ENCODE data around the gene DACH1. TPM values are rescaled to one million over a fixed set of nuclear protein-coding genes. Genes with fewer than 3 reads are reported as not detected.

The DACH1 gene
- total and polyA plus RNA-seq, 2 of the 8 experiments (the other 6 are each of a cell fraction or from before 2014, with no cell fraction given), result 0.12 to 0.67 TPM

GRCh38 chr13:71864094-71864985 lies 2.7 kb downstream of the DACH1 start (continued):
- no peak for TF ChIP-seq SRF (IDR thresholded peaks at IDR 0.05; ENCODE audit: low read depth, low read length)
- no peak for TF ChIP-seq ZNF274 (IDR thresholded peaks at IDR 0.05; ENCODE audit: borderline replicate concordance, extremely low read depth, low read length)
- TF ChIP-seq CEBPB (IDR thresholded peaks at IDR 0.05; ENCODE audit: low read depth, low read length), result no peak
- TF ChIP-seq BCL11A (IDR thresholded peaks at IDR 0.05; ENCODE audit: low read depth in 2 of 2, low read length in 2 of 2), result no peak
- peak; percentile 4 for TF ChIP-seq CTBP2 (IDR thresholded peaks at IDR 0.05; ENCODE audit: borderline replicate concordance, insufficient read depth, insufficient read length, low read length)
- no peak for TF ChIP-seq SIRT6 (IDR thresholded peaks at IDR 0.05; ENCODE audit: low read length)
- TF ChIP-seq RXRA (IDR thresholded peaks at IDR 0.05; ENCODE audit: insufficient read depth, low read depth, low read length), result no peak
- TF ChIP-seq RFX5 (IDR thresholded peaks at IDR 0.05; ENCODE audit: borderline replicate concordance, low read depth, low read length), result no peak
- TF ChIP-seq ATF2 (IDR thresholded peaks at IDR 0.05; ENCODE audit: low read length), result no peak
- no peak for TF ChIP-seq MAFK (IDR thresholded peaks at IDR 0.05; ENCODE audit: low read depth, low read length)
- TF ChIP-seq KDM5A (IDR thresholded peaks at IDR 0.05; ENCODE audit: low read length), result no peak
- no peak for TF ChIP-seq JUN (IDR thresholded peaks at IDR 0.05; ENCODE audit: low read depth, low read length)
- TF ChIP-seq BRCA1 (IDR thresholded peaks at IDR 0.05; ENCODE audit: low read depth, low read length), result no peak
- no peak for TF ChIP-seq CHD1 (IDR thresholded peaks at IDR 0.05; ENCODE audit: low read depth, low read length)
- no peak for TF ChIP-seq YY1 (IDR thresholded peaks at IDR 0.05; ENCODE audit: low read depth, low read length)
- no peak for TF ChIP-seq GTF2F1 (IDR thresholded peaks at IDR 0.05; ENCODE audit: borderline replicate concordance, low read depth, low read length)
- no peak for TF ChIP-seq RAD21 (IDR thresholded peaks at IDR 0.05 in 1 of 2, conservative IDR thresholded peaks at IDR 0.05 in 1 of 2; ENCODE audit: low read depth in 2 of 2, low read length in 2 of 2)
- no peak for TF ChIP-seq HDAC6 (IDR thresholded peaks at IDR 0.05; ENCODE audit: low read depth, low read length)
- TF ChIP-seq TCF12 (IDR thresholded peaks at IDR 0.05; ENCODE audit: low read depth, low read length), result no peak
- TF ChIP-seq E2F6 (IDR thresholded peaks at IDR 0.05), result peak; percentile 84
- no peak for TF ChIP-seq POLR2A (IDR thresholded peaks at IDR 0.05; ENCODE audit: control extremely low read depth in 1 of 2, low read depth in 2 of 2, low read length in 2 of 2)
- no peak for TF ChIP-seq POU5F1 (IDR thresholded peaks at IDR 0.05; ENCODE audit: low read depth, low read length)
- TF ChIP-seq CBX8 (IDR thresholded peaks at IDR 0.05; ENCODE audit: borderline replicate concordance, low read depth, low read length), result no peak

All from H1 (cell line).